Smooth muscle cell (in vitro differentiated cells): Measurements from ENCODE around the gene GNL3. TPM values are rescaled to one million over a fixed set of nuclear protein-coding genes. Genes with fewer than 3 reads are reported as not detected.
"Not testable (repeated sequence)": the region's sequence is repeated elsewhere in the genome, so short reads cannot be mapped to it uniquely, and the experiment has no call there.

Source experiments
- DNase-seq: peaks from one replicate; lab custom pipeline; 2025; ENCODE audit not compliant: unreplicated experiment; lab: John Stamatoyannopoulos, UW
- H2AFZ ChIP-seq: fragments of 200-600 bp; sonication (generic); 2 replicates; pipeline ENCODE4 v1.6.0; 2016; ENCODE audit warnings: antibody characterized with exemption, low read depth, mild to moderate bottlenecking
- H3F3A ChIP-seq: fragments of 200-600 bp; sonication (generic); 2 replicates; pipeline ENCODE4 v1.6.0; 2017; ENCODE audit warnings: antibody characterized with exemption, low read depth
- H3K27ac ChIP-seq: fragments of 200-600 bp; sonication (generic); 2 replicates; pipeline ENCODE4 v1.5.1; 2016; ENCODE audit warnings: low read depth, mild to moderate bottlenecking
- H3K27me3 ChIP-seq: fragments of 200-600 bp; sonication (generic); 2 replicates; pipeline ENCODE4 v1.6.1; 2016; ENCODE audit warnings: low read depth, mild to moderate bottlenecking
- H3K36me3 ChIP-seq: fragments of 200-600 bp; sonication (generic); 2 replicates; pipeline ENCODE4 v1.5.1; 2016; ENCODE audit warnings: low read depth
- H3K4me1 ChIP-seq: fragments of 200-600 bp; sonication (generic); 2 replicates; pipeline ENCODE4 v1.5.1; 2016; ENCODE audit warnings: low read depth
- H3K4me2 ChIP-seq: fragments of 200-600 bp; sonication (generic); 2 replicates; pipeline ENCODE4 v1.6.0; 2016; ENCODE audit warnings: mild to moderate bottlenecking
- H3K4me3 ChIP-seq: fragments of 200-600 bp; sonication (generic); 2 replicates; pipeline ENCODE4 v1.5.1; 2016; ENCODE audit warnings: mild to moderate bottlenecking
- H3K79me2 ChIP-seq: fragments of 200-600 bp; sonication (generic); 2 replicates; pipeline ENCODE4 v1.6.0; 2016; ENCODE audit warnings: low read depth, mild to moderate bottlenecking
- H3K9ac ChIP-seq: fragments of 200-600 bp; sonication (generic); 2 replicates; pipeline ENCODE4 v1.6.0; 2016; ENCODE audit warnings: low read depth
- H3K9me3 ChIP-seq: fragments of 200-600 bp; sonication (generic); replicated peaks from 2 replicates; pipeline ENCODE4 v1.5.1; 2016; ENCODE audit warnings: low read depth
- H4K20me1 ChIP-seq: fragments of 200-600 bp; sonication (generic); 2 replicates; pipeline ENCODE4 v1.6.0; 2016; ENCODE audit warnings: low read depth
- WGBS: methylation state at CpG from one replicate; pipeline ENCODE4 v1.1.7; 2016; ENCODE audit warnings: low lambda C conversion rate; 5-methylcytosine and 5-hydroxymethylcytosine counted together
- polyA plus RNA-seq: library from polyadenylated mRNA; unstranded; fragments of >200 nt; fragmentation: Nextera tagmentation; extraction: Ambion mirVana; gene quantifications from 2 replicates; pipeline ENCODE4 v1.2.1, GENCODE V29; 2016
- total RNA-seq: library from RNA; depleted of rRNA; stranded (reverse); fragments of >200 nt; gene quantifications from 2 replicates; pipeline ENCODE4 v1.2.3, GENCODE V29; 2014
- TF ChIP-seq, protein P1 (sequence below): fragments of 200-600 bp; sonication (generic); IDR thresholded peaks from 2 replicates; pipeline ENCODE4 v1.5.1; 2017; ENCODE audit warnings: borderline replicate concordance, mild to moderate bottlenecking, antibody characterized with exemption; ENCODE audit not compliant: insufficient read depth, poor library complexity, severe bottlenecking

The GNL3 gene
- total and polyA plus RNA-seq, 2 experiments from 2014 or later, result 106 to 131 TPM

DNA sequence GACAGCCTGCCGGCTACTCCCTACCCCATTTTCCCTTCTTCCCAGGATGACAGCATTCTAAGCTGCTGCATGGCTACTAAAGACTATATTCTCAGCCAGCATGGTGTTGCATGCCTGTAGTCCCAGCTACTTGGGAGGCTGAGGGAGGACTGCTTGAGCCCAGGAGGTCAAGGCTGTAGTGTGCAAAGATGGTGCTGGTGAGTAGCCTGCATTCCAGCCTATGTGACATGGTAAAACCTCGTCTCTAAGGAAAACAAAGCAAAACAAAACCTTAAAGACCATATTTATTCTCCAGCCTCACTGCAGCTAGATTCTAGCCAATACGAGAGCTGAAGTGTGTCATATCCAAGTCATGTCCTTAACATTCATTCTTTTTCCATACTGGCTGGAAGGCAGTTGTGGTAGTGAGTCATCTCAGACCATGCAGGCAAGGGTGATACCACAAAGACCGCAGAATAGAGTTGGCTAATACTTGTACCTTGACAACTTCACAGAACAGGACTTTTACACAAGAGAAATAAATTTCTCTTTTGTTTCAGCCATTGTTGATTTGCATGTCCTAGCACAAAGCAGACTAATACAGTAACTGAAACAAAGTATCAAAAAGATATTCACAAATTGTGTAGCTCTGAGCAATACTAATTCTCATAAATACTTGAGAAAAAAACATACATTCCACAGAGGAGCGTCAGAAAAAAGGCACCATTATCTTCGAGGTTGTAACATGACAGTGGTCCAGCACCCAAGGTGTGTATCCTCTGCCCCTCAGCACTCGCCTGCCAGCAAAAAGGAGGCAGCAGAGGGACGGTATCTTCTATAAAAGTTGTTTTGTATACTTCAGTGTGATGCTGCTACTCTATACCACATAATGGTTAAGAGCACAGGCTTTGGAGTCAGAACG lies 15.0 kb upstream of the GNL3 start:
- WGBS, result 18% methylated on average over 9 of the region's 9 CpGs
- DNase-seq, result peak; percentile 16
- H4K20me1 ChIP-seq, result no peaks in the 10 kb centered on the region
- peak overlapping the region; percentile 65 for H3K4me2 ChIP-seq
- no peaks in the 10 kb centered on the region for H3K27me3 ChIP-seq
- H3K9me3 ChIP-seq, result no peaks in the 10 kb centered on the region
- peaks cover 22% of the 10 kb centered on the region for H3F3A ChIP-seq
- H3K27ac ChIP-seq, result peak overlapping the region; percentile 96
- no peak overlapping the region for H2AFZ ChIP-seq
- H3K9ac ChIP-seq, result peak overlapping the region; percentile 83
- no peak overlapping the region for H3K4me3 ChIP-seq
- peaks cover 23% of the 10 kb centered on the region for H3K79me2 ChIP-seq
- TF ChIP-seq, protein P1, sequence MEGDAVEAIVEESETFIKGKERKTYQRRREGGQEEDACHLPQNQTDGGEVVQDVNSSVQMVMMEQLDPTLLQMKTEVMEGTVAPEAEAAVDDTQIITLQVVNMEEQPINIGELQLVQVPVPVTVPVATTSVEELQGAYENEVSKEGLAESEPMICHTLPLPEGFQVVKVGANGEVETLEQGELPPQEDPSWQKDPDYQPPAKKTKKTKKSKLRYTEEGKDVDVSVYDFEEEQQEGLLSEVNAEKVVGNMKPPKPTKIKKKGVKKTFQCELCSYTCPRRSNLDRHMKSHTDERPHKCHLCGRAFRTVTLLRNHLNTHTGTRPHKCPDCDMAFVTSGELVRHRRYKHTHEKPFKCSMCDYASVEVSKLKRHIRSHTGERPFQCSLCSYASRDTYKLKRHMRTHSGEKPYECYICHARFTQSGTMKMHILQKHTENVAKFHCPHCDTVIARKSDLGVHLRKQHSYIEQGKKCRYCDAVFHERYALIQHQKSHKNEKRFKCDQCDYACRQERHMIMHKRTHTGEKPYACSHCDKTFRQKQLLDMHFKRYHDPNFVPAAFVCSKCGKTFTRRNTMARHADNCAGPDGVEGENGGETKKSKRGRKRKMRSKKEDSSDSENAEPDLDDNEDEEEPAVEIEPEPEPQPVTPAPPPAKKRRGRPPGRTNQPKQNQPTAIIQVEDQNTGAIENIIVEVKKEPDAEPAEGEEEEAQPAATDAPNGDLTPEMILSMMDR, result no peak
- peaks cover 9% of the 10 kb centered on the region for H3K4me1 ChIP-seq
- peaks cover 5% of the 10 kb centered on the region for H3K36me3 ChIP-seq

DNA sequence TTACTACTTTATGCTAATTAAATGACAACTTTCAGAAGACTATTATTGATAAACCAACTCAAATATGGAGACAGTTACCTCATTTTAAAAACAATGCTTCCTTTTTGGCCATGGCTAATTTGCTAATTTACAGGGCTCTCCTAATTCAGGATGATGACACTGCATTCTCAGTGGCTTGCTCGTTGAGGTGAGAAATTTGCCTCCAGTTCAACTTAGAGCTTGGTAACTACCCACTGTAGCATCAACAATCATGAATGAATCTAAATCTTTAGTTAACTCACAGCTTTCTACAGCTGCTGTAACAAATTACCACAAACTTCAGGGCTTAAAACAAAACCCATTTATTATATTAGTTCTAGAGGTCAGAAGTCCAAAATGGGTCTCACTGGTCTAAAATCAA lies 14.2 kb upstream of the GNL3 start:
- peak overlapping the region; percentile 96 for H3K27ac ChIP-seq
- H3K4me2 ChIP-seq, result peak overlapping the region; percentile 65
- peak overlapping the region; percentile 83 for H3K9ac ChIP-seq
- H3K27me3 ChIP-seq, result no peaks in the 10 kb centered on the region
- 67% methylated on average over 1 of the region's 1 CpG for WGBS
- no peaks in the 10 kb centered on the region for H4K20me1 ChIP-seq
- H3K4me3 ChIP-seq, result no peak overlapping the region
- TF ChIP-seq, protein P1, result no peak
- no peak for DNase-seq
- peaks cover 5% of the 10 kb centered on the region for H3K36me3 ChIP-seq
- H2AFZ ChIP-seq, result no peak overlapping the region
- peaks cover 9% of the 10 kb centered on the region for H3K4me1 ChIP-seq
- peaks cover 22% of the 10 kb centered on the region for H3F3A ChIP-seq
- H3K79me2 ChIP-seq, result peaks cover 23% of the 10 kb centered on the region
- no peaks in the 10 kb centered on the region for H3K9me3 ChIP-seq

DNA sequence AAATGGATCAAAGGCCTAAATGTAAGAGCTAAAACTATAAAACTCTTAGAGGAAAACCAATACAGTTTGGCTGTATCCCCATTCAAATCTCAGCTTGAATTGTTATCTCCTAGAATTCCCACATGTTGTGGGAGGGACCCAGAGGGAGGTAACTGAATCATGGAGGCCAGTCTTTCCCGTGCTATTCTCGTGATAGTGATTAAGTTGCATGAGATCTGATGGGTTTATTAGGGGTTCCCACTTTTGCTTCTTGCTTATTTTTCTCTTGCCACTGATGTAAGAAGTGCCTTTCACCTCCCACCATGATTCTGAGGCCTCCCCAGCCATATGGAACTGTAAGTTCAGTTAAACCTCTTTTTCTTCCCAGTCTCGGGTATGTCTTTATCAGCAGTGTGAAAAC lies 9.6 kb upstream of the GNL3 start:
- WGBS, result 79% methylated on average over 3 of the region's 3 CpGs
- DNase-seq, H3K4me1 ChIP-seq, H3F3A ChIP-seq, H3K27me3 ChIP-seq, H3K27ac ChIP-seq, H3K9ac ChIP-seq, H3K4me3 ChIP-seq, H4K20me1 ChIP-seq, H3K4me2 ChIP-seq, H2AFZ ChIP-seq, H3K9me3 ChIP-seq: not testable (repeated sequence)
- H3K36me3 ChIP-seq, result peaks cover 24% of the 10 kb centered on the region
- peaks cover 39% of the 10 kb centered on the region for H3K79me2 ChIP-seq

DNA sequence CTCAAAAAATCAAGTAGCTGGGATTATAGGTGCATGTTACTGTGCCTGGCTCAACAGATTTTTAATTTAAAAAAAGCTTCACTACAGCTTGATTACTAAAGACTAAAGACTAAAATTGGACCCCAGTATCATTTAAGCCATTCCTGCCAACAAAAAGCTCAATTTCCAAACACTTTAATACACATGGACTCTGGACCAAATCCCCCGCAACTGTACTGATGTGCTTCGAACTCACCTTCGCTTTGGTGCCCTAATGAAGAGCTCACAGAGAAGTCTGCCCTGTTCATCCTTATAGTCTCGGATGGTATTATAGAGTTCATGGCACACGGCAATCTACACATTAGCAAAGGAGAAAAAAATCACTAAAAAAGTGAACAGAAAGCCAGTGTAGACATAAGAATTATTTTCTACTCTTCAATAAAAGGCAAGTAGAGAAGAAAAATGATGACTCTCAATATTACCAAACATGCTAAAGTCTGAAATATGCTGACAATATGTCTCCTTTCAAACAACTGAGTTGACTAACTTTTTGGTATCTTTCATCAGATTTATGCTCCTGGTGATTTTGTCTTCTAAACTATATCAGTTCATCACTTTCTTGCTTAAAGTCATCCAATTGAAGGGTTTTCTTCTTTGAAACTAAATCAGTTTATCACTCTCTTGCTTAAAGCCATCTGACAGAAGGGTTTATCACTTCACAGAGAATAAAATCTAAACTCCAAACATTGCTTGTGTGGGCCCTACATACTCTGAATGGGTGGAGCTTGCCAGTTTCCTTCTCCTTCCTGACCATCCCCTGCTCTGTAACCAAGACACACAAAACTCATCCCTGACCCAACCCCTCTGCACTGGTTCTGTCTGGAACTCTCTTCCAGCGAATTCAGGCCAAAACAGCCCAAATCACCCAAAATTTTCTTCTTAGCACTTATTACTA lies 7.3 kb upstream of the GNL3 start:
- H3K27me3 ChIP-seq, result no peaks in the 10 kb centered on the region
- no peak overlapping the region for H3K27ac ChIP-seq
- TF ChIP-seq, protein P1, result no peak
- no peaks in the 10 kb centered on the region for H3K9me3 ChIP-seq
- H3K4me3 ChIP-seq, result no peak overlapping the region
- no peaks in the 10 kb centered on the region for H3F3A ChIP-seq
- no peaks in the 10 kb centered on the region for H3K4me1 ChIP-seq
- H3K9ac ChIP-seq, result no peak overlapping the region
- WGBS, result 99% methylated on average over 6 of the region's 6 CpGs
- no peak for DNase-seq
- no peak overlapping the region for H2AFZ ChIP-seq
- no peak overlapping the region for H3K4me2 ChIP-seq
- peaks cover 61% of the 10 kb centered on the region for H3K79me2 ChIP-seq
- peaks cover 22% of the 10 kb centered on the region for H4K20me1 ChIP-seq
- H3K36me3 ChIP-seq, result peaks cover 24% of the 10 kb centered on the region
